SK-N-MC (cell line): Measurements from ENCODE around the gene ENTPD7.
"Not testable (repeated sequence)": the region's sequence is repeated elsewhere in the genome, so short reads cannot be mapped to it uniquely, and the experiment has no call there.

Experiments
- EZH2 ChIP-seq: fragments of 200-600 bp; sonication (generic); IDR thresholded peaks from one replicate; pipeline ENCODE4 v1.6.1; 2017; ENCODE audit warnings: antibody characterized with exemption
- POLR2AphosphoS5 ChIP-seq: IDR thresholded peaks from 2 replicates; pipeline ENCODE4 v1.6.1; 2012; ENCODE audit warnings: mild to moderate bottlenecking, low read depth, low read length, borderline replicate concordance

- TF ChIP-seq POLR2AphosphoS5, EZH2: not testable (repeated sequence)
Observed at GRCh38 chr10:99625124-99625523, 34.2 kb upstream of the ENTPD7 start.
